ENCODE data around the gene UNC93A.
"Not testable (repeated sequence)": the region's sequence is repeated elsewhere in the genome, so short reads cannot be mapped to it uniquely, and the experiment has no call there.

UNC93A gene

GRCh38 chr6:167342879-167343610, 51.9 kb downstream of the UNC93A start:
- DNase-seq: no peak

GRCh38 chr6:167345348-167345747, 54.2 kb downstream of the UNC93A start:
- DNase-seq: no peak

- DNase-seq: no peak
Measured at GRCh38 chr6:167345960-167346359, 54.8 kb downstream of the UNC93A start.

GRCh38 chr6:167347226-167347625, 56.1 kb downstream of the UNC93A start:
- DNase-seq: no peak

GRCh38 chr6:167349631-167350274, 58.6 kb downstream of the UNC93A start:
- DNase-seq: no peak

GRCh38 chr6:167350275-167350696, 59.2 kb downstream of the UNC93A start:
- DNase-seq: no peak

GRCh38 chr6:167350731-167351655, 59.9 kb downstream of the UNC93A start:
- peak; percentile 42 for DNase-seq

- no peak for DNase-seq
Measured at GRCh38 chr6:167351656-167352345, 60.7 kb downstream of the UNC93A start.

- no peak for DNase-seq
Measured at GRCh38 chr6:167356874-167357273, 65.8 kb downstream of the UNC93A start.

GRCh38 chr6:167358394-167358793, 67.3 kb downstream of the UNC93A start:
- not testable (repeated sequence) for DNase-seq

- DNase-seq: not testable (repeated sequence)
Measured at GRCh38 chr6:167361170-167361569, 70.1 kb downstream of the UNC93A start.

Measured in fibroblast of skin of back (primary cell).